Parathyroid adenoma (tissue), 2 donors: ENCODE data around the gene CDC27.
A peak's percentile ranks its signal among the peaks of the same experiment; 100 is the strongest.

Experiments used
- H2AFZ ChIP-seq: fragments of 300-600 bp; sonication (generic); one replicate; pipeline ENCODE4 v1.7.0; 2017; ENCODE audit warnings: antibody characterized with exemption, mild to moderate bottlenecking
- H3K27ac ChIP-seq: fragments of 300-600 bp; sonication (generic); one replicate; pipeline ENCODE4 v1.7.0; 2017
- H3K27me3 ChIP-seq: fragments of 300-600 bp; sonication (generic); one replicate; pipeline ENCODE4 v1.7.0; 2017; ENCODE audit warnings: low read length; ENCODE audit not compliant: control insufficient read depth, insufficient read depth
- H3K36me3 ChIP-seq: fragments of 300-600 bp; sonication (generic); one replicate; pipeline ENCODE4 v1.7.0; 2017; ENCODE audit warnings: low read length; ENCODE audit not compliant: control insufficient read depth, insufficient read depth
- H3K4me1 ChIP-seq: fragments of 300-600 bp; sonication (generic); one replicate; pipeline ENCODE4 v1.7.0; 2017; ENCODE audit warnings: control low read depth
- H3K4me2 ChIP-seq: fragments of 300-600 bp; sonication (generic); one replicate; pipeline ENCODE4 v1.7.0; 2017; ENCODE audit warnings: low read length
- H3K4me3 ChIP-seq: fragments of 300-600 bp; sonication (generic); one replicate; pipeline ENCODE4 v1.7.0; 2017; ENCODE audit warnings: low read depth, low read length
- H3K79me2 ChIP-seq: fragments of 300-600 bp; sonication (generic); one replicate; pipeline ENCODE4 v1.7.0; 2017; ENCODE audit warnings: control low read depth
- H3K9ac ChIP-seq: fragments of 300-600 bp; sonication (generic); one replicate; pipeline ENCODE4 v1.7.0; 2017; ENCODE audit warnings: mild to moderate bottlenecking
- H3K9me3 ChIP-seq: fragments of 300-600 bp; sonication (generic); one replicate; pipeline ENCODE4 v1.7.0; 2017; ENCODE audit warnings: low read length; ENCODE audit not compliant: control insufficient read depth
- CTCF ChIP-seq: fragments of 300-600 bp; sonication (generic); IDR thresholded peaks from one replicate; pipeline ENCODE4 v1.7.0; 2017; ENCODE audit warnings: antibody characterized with exemption, mild to moderate bottlenecking
- donor health status: primary hyperparathyroidism.

CDC27 gene

GRCh38 chr17:47229535-47230443 lies 40.7 kb upstream of the CDC27 start:
- Histone ChIP-seq H3K4me2 (peak overlapping the region; percentile 58), H2AFZ (peak overlapping the region; percentile 86), H3K79me2 (no peaks in the 10 kb centered on the region), H3K36me3 (no peaks in the 10 kb centered on the region), H3K9me3 (no peaks in the 10 kb centered on the region), H3K4me1 (peaks cover 13% of the 10 kb centered on the region), H3K27ac (no peak overlapping the region), H3K9ac (no peak overlapping the region), H3K27me3 (no peaks in the 10 kb centered on the region), H3K4me3 (peak overlapping the region; percentile 35)
- peak; percentile 100 for TF ChIP-seq CTCF

GRCh38 chr17:47227862-47228261 lies 38.8 kb upstream of the CDC27 start:
- no peaks in the 10 kb centered on the region for H3K27me3 ChIP-seq
- no peak for TF ChIP-seq CTCF
- H3K4me2 ChIP-seq, result no peak overlapping the region
- no peak overlapping the region for H3K4me3 ChIP-seq
- no peak overlapping the region for H3K27ac ChIP-seq
- no peaks in the 10 kb centered on the region for H3K36me3 ChIP-seq
- H3K4me1 ChIP-seq, result peaks cover 10% of the 10 kb centered on the region
- no peaks in the 10 kb centered on the region for H3K79me2 ChIP-seq
- H3K9me3 ChIP-seq, result no peaks in the 10 kb centered on the region
- H3K9ac ChIP-seq, result no peak overlapping the region
- no peak overlapping the region for H2AFZ ChIP-seq

- H3K4me3 ChIP-seq, result no peak overlapping the region
- H3K36me3 ChIP-seq, result no peaks in the 10 kb centered on the region
- no peaks in the 10 kb centered on the region for H3K9me3 ChIP-seq
- H3K27ac ChIP-seq, result peak overlapping the region; percentile 67
- H3K79me2 ChIP-seq, result no peaks in the 10 kb centered on the region
- TF ChIP-seq CTCF, result no peak
- no peaks in the 10 kb centered on the region for H3K27me3 ChIP-seq
- peaks cover 6% of the 10 kb centered on the region for H3K4me1 ChIP-seq
- no peak overlapping the region for H3K4me2 ChIP-seq
- no peak overlapping the region for H2AFZ ChIP-seq
- no peak overlapping the region for H3K9ac ChIP-seq
Measured at GRCh38 chr17:47225911-47226688, 37.0 kb upstream of the CDC27 start.

GRCh38 chr17:47225436-47225858 lies 36.4 kb upstream of the CDC27 start:
- H3K27ac ChIP-seq, result peak overlapping the region; percentile 67

More at GRCh38 chr17:47225436-47225858, 36.4 kb upstream of the CDC27 start:
- Histone ChIP-seq H3K27me3 (no peaks in the 10 kb centered on the region), H3K4me3 (no peak overlapping the region), H3K36me3 (no peaks in the 10 kb centered on the region), H3K9ac (no peak overlapping the region), H3K4me1 (peaks cover 6% of the 10 kb centered on the region), H3K79me2 (no peaks in the 10 kb centered on the region), H3K9me3 (no peaks in the 10 kb centered on the region), H3K4me2 (no peak overlapping the region), H2AFZ (peak overlapping the region; percentile 52)
- TF ChIP-seq CTCF, result no peak
